ENCODE measurements around the gene TARS3.

The TARS3 gene

GRCh38 chr15:101618851-101619614 lies 105.2 kb downstream of the TARS3 start:
- peak overlapping the region; percentile 56 for H3K4me3 Mint-ChIP-seq
- DNase-seq = no peak
- H3K36me3 Mint-ChIP-seq (ENCODE audit: low read depth) = peaks cover 20% of the 10 kb centered on the region
- TF ChIP-seq CTCF (IDR thresholded peaks at IDR 0.05) = no peak
- peaks cover 24% of the 10 kb centered on the region for H3K9me3 Mint-ChIP-seq
- H3K4me1 Mint-ChIP-seq = peaks cover 73% of the 10 kb centered on the region
- peak overlapping the region; percentile 98 for H3K27ac Mint-ChIP-seq
- peaks cover 10% of the 10 kb centered on the region for H3K27me3 Mint-ChIP-seq (ENCODE audit: low read depth, poor library complexity)

- H3K9me3 Mint-ChIP-seq = peaks cover 15% of the 10 kb centered on the region
- peak overlapping the region; percentile 56 for H3K4me3 Mint-ChIP-seq
- H3K27ac Mint-ChIP-seq = peak overlapping the region; percentile 98
- H3K36me3 Mint-ChIP-seq (ENCODE audit: low read depth) = peaks cover 10% of the 10 kb centered on the region
- DNase-seq = no peak
- peaks cover 10% of the 10 kb centered on the region for H3K27me3 Mint-ChIP-seq (ENCODE audit: low read depth, poor library complexity)
- TF ChIP-seq CTCF (IDR thresholded peaks at IDR 0.05) = no peak
- peaks cover 83% of the 10 kb centered on the region for H3K4me1 Mint-ChIP-seq
These were observed 106.2 kb downstream of the TARS3 start for GRCh38 chr15:101618076-101618475.

GRCh38 chr15:101617390-101617965 lies 106.8 kb downstream of the TARS3 start:
- Mint-ChIP-seq H3K27me3 (ENCODE audit: low read depth, poor library complexity) (peaks cover 10% of the 10 kb centered on the region), H3K4me1 (peaks cover 86% of the 10 kb centered on the region)

DNA sequence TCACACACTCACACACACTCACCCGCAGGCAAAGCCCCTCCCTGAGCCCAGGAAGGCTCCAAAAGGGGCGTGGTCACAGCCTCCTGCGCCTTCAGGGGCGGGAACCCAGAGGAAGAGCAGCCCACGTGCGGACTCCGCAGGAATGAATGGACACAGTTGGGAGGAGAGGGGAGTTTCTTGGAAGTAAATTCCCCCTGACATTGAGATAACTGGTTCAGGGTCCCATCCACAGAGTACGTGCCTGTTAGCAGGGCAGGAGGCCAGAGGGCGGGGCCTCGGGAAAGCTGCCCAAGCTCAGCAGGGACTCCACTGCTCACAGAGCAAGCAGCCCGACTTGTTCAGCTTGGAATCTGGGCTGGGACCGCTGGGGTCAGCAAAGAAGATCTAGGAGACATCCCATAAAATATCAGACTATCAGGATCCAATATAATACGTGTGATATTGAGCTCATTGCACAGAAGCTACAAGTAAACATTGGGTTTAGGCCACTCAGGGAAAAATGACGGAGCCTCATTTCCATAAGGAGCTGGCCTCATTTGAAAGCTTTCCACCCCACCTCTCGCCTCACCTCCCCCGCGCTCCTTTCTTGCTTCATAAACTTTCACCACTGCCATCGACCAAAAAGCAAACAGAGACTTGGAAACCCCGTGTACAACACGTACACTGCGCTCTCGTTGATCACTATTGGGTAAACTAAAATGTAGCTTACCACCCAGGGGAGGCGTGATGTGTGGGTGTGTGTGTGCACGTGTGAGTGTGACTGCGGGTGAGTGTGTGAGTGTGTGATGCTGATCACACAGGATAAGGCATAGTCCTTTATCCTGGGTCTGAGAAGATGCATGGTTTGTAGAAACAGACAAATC lies 108.1 kb downstream of the TARS3 start:
- peak overlapping the region; percentile 68 for H3K4me3 Mint-ChIP-seq
- DNase-seq = peak; percentile 77
- H3K27me3 Mint-ChIP-seq (ENCODE audit: low read depth, poor library complexity) = peaks cover 16% of the 10 kb centered on the region
- peaks cover 92% of the 10 kb centered on the region for H3K4me1 Mint-ChIP-seq
- no peak for TF ChIP-seq CTCF (IDR thresholded peaks at IDR 0.05)
- H3K9me3 Mint-ChIP-seq = no peaks in the 10 kb centered on the region
- H3K27ac Mint-ChIP-seq = peak overlapping the region; percentile 91
- H3K36me3 Mint-ChIP-seq (ENCODE audit: low read depth) = no peaks in the 10 kb centered on the region

More at GRCh38 chr15:101617390-101617965, 106.8 kb downstream of the TARS3 start:
- Mint-ChIP-seq H3K4me3 (no peak overlapping the region), H3K9me3 (peaks cover 10% of the 10 kb centered on the region), H3K27ac (no peak overlapping the region), H3K36me3 (ENCODE audit: low read depth) (peaks cover 4% of the 10 kb centered on the region)
- no peak for DNase-seq
- no peak for TF ChIP-seq CTCF (IDR thresholded peaks at IDR 0.05)

- no peak for DNase-seq
- no peaks in the 10 kb centered on the region for H3K9me3 Mint-ChIP-seq
- peaks cover 16% of the 10 kb centered on the region for H3K27me3 Mint-ChIP-seq (ENCODE audit: low read depth, poor library complexity)
- peaks cover 92% of the 10 kb centered on the region for H3K4me1 Mint-ChIP-seq
- no peaks in the 10 kb centered on the region for H3K36me3 Mint-ChIP-seq (ENCODE audit: low read depth)
- H3K4me3 Mint-ChIP-seq = peak overlapping the region; percentile 68
- peak overlapping the region; percentile 91 for H3K27ac Mint-ChIP-seq
- no peak for TF ChIP-seq CTCF (IDR thresholded peaks at IDR 0.05)
These were observed 108.8 kb downstream of the TARS3 start for GRCh38 chr15:101615414-101615985.
